Common myeloid progenitor, CD34-positive (primary cell): Measurements from ENCODE around the gene ABTB1.

Experiments used
- CTCF ChIA-PET: fragments of 350-600 bp; sonication (Branson Sonifier 250); formaldehyde crosslinking; loops from one replicate; lab custom pipeline; 2021; ENCODE audit warnings: antibody characterized with exemption; lab: Charles Lee
- POLR2A ChIA-PET: fragments of 350-600 bp; sonication (Branson Sonifier 250); formaldehyde crosslinking; loops from one replicate; lab custom pipeline; 2021; ENCODE audit warnings: antibody characterized with exemption; lab: Charles Lee
- DNase-seq, 3 donors: peaks; one replicate each; pipeline versions ENCODE4 v3.0.0 to v3.0.0-alpha.2; 2013
- H3K27ac ChIP-seq, 2 experiments: 1 replicate in 1 of 2; 2 replicates in 1 of 2; pipeline ENCODE4 v1.7.0; 2013; ENCODE audit warnings: inconsistent platforms in 2 of 2, low read length in 2 of 2, mild to moderate bottlenecking in 2 of 2, low read depth in 1 of 2, moderate library complexity in 1 of 2; ENCODE audit not compliant: severe bottlenecking in 2 of 2, insufficient read depth in 1 of 2, poor library complexity in 1 of 2
- H3K27me3 ChIP-seq, 5 experiments: replicated peaks in 2 of 5; 1 replicate in 3 of 5; 2 replicates in 2 of 5; pipeline versions ENCODE4 v1.6.1 to v1.7.0; 2013; ENCODE audit warnings: low read length in 4 of 5, mild to moderate bottlenecking in 2 of 5, moderate library complexity in 2 of 5, inconsistent platforms in 1 of 5; ENCODE audit not compliant: insufficient read depth in 5 of 5, control insufficient read depth in 4 of 5
- H3K36me3 ChIP-seq, 4 experiments: 1 replicate in 2 of 4; 2 replicates in 2 of 4; pipeline versions ENCODE4 v1.6.1 to v1.7.0; 2013; ENCODE audit warnings: low read length in 3 of 4, control low read depth in 1 of 4, mild to moderate bottlenecking in 1 of 4; ENCODE audit not compliant: control insufficient read depth in 4 of 4, insufficient read depth in 4 of 4
- H3K4me1 ChIP-seq, 4 experiments: 1 replicate in 3 of 4; 2 replicates in 1 of 4; pipeline versions ENCODE4 v1.6.1 to v1.7.1; 2013; ENCODE audit warnings: low read length in 3 of 4, mild to moderate bottlenecking in 3 of 4, control low read depth in 1 of 4, inconsistent platforms in 1 of 4, moderate library complexity in 1 of 4; ENCODE audit not compliant: control insufficient read depth in 4 of 4, insufficient read depth in 4 of 4; ENCODE audit errors: control extremely low read depth in 1 of 4
- H3K4me3 ChIP-seq, 7 experiments: 1 replicate in 4 of 7; 2 replicates in 3 of 7; pipeline versions ENCODE4 v1.5.1 to v1.7.0; 2013; ENCODE audit warnings: mild to moderate bottlenecking in 7 of 7, low read length in 6 of 7, moderate library complexity in 6 of 7, inconsistent platforms in 2 of 7, low read depth in 2 of 7, control low read depth in 1 of 7; ENCODE audit not compliant: insufficient read depth in 4 of 7, control insufficient read depth in 1 of 7; ENCODE audit errors: extremely low read depth in 1 of 7
- H3K9me3 ChIP-seq, 5 experiments: 1 replicate in 4 of 5; 2 replicates in 1 of 5; pipeline versions ENCODE4 v1.6.1 to v1.7.1; 2013; ENCODE audit warnings: low read length in 4 of 5, mild to moderate bottlenecking in 2 of 5, inconsistent platforms in 1 of 5, low read depth in 1 of 5, moderate library complexity in 1 of 5; ENCODE audit not compliant: control insufficient read depth in 4 of 5, insufficient read depth in 2 of 5; ENCODE audit errors: control extremely low read depth in 1 of 5
- WGBS: methylation state at CpG from one replicate; pipeline ENCODE4 v1.1.5; 2013; ENCODE audit not compliant: insufficient coverage; 5-methylcytosine and 5-hydroxymethylcytosine counted together

The ABTB1 gene

GRCh38 chr3:127656906-127657305, 15.8 kb upstream of the ABTB1 start:
- DNase-seq, result no peak
- ChIA-PET CTCF (interaction anchor here (0.9 to 2.3 kb wide), 3 partner anchors 10 to 40 kb away, joined by 3 to 8 read pairs (median 4); no protein-coding TSS in a partner anchor), POLR2A (no interaction called here)
- H3K27ac ChIP-seq, result no peak overlapping the region
- peaks cover 0 to 7% (median 4%) of the 10 kb centered on the region in 4 experiments for H3K36me3 ChIP-seq
- no peaks in the 10 kb centered on the region for H3K9me3 ChIP-seq
- WGBS, result 96% methylated on average over 7 of the region's 8 CpGs
- no peaks in the 10 kb centered on the region for H3K4me1 ChIP-seq
- H3K4me3 ChIP-seq, result no peak overlapping the region
- no peaks in the 10 kb centered on the region for H3K27me3 ChIP-seq

GRCh38 chr3:127658234-127658633, 14.5 kb upstream of the ABTB1 start:
- POLR2A ChIA-PET, result no interaction called here
- CTCF ChIA-PET, result interaction anchor here (1.5 kb wide), 1 partner anchor 175 kb away, joined by 3 read pairs; no protein-coding TSS in a partner anchor
- peaks cover 0 to 7% (median 5%) of the 10 kb centered on the region in 4 experiments for H3K36me3 ChIP-seq
- no peaks in the 10 kb centered on the region for H3K4me1 ChIP-seq
- H3K27me3 ChIP-seq, result no peaks in the 10 kb centered on the region
- H3K9me3 ChIP-seq, result no peaks in the 10 kb centered on the region
- H3K27ac ChIP-seq, result no peak overlapping the region
- no peak for DNase-seq
- H3K4me3 ChIP-seq, result no peak overlapping the region
- 100% methylated on average over 1 of the region's 1 CpG for WGBS

- WGBS, result 100% methylated on average over 6 of the region's 10 CpGs
- no peak overlapping the region for H3K27ac ChIP-seq
- H3K9me3 ChIP-seq, result no peaks in the 10 kb centered on the region
- H3K4me3 ChIP-seq, result no peak overlapping the region
- no peaks in the 10 kb centered on the region for H3K27me3 ChIP-seq
- no peak for DNase-seq
- no peaks in the 10 kb centered on the region for H3K4me1 ChIP-seq
- ChIA-PET CTCF (interaction anchor here (1.1 to 2.1 kb wide), 2 partner anchors 10 to 14 kb away, joined by 3 to 4 read pairs; no protein-coding TSS in a partner anchor), POLR2A (no interaction called here)
- H3K36me3 ChIP-seq, result peaks cover 0 to 7% (median 5%) of the 10 kb centered on the region in 4 experiments
Measured at GRCh38 chr3:127660621-127661251, 12.0 kb upstream of the ABTB1 start.

DNA sequence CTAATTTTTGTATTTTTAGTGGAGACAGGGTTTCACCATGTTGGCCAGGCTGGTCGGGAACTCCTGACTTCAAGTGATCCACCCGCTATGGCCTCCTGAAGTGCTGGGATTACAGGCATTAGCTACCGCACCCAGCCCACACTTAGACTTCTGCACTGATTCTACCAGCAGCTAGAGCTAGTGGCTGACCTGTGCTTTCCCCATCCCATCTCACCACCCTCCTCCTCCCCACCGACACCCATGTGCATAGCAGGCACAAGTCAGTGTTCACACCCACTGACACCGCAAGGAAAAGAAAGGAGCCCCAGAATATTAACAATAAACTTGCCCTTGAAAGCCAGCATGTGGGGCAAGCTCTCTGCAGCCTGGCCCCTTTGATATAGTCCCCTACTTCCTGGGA, 11.2 kb upstream of the ABTB1 start:
- ChIA-PET CTCF (interaction anchor here (1.1 to 2.1 kb wide), 5 partner anchors 9 to 170 kb away, joined by 3 to 9 read pairs (median 4); no protein-coding TSS in a partner anchor), POLR2A (no interaction called here)
- H3K4me1 ChIP-seq, result no peaks in the 10 kb centered on the region
- H3K27me3 ChIP-seq, result no peaks in the 10 kb centered on the region
- no peak overlapping the region for H3K4me3 ChIP-seq
- WGBS, result 94% methylated on average over 4 of the region's 5 CpGs
- no peaks in the 10 kb centered on the region for H3K9me3 ChIP-seq
- H3K27ac ChIP-seq, result no peak overlapping the region
- H3K36me3 ChIP-seq, result peaks cover 0 to 7% (median 5%) of the 10 kb centered on the region in 4 experiments
- no peak for DNase-seq

DNA sequence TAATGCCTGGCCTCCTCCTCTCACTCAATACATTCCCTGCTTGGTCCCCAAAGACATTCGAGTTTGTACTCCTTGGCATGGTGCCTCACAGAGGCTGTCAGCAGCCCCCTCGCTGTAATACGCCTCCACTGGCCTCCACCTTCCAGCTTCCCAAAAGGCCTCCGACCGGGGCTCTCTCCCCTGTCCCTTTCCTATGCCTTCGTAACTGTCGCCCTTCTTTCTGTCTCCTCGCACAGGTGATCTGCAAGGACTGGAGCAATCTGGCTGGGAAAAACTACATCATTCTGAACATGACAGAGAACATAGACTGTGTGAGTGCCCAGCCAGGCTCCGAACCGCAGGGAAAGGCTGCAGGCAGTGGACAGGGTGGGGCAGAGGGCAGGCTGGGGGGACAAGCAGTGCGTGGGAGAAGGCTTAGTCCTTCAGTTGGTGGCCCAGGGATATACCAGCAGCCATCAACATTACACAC, 10.7 kb upstream of the ABTB1 start:
- no peaks in the 10 kb centered on the region for H3K4me1 ChIP-seq
- no peaks in the 10 kb centered on the region for H3K27me3 ChIP-seq
- no peak overlapping the region for H3K27ac ChIP-seq
- no peak overlapping the region for H3K4me3 ChIP-seq
- H3K9me3 ChIP-seq, result no peaks in the 10 kb centered on the region
- no peak for DNase-seq
- ChIA-PET CTCF (interaction anchor here (0.8 to 2.1 kb wide), 5 partner anchors 10 to 170 kb away, joined by 3 to 9 read pairs (median 4); no protein-coding TSS in a partner anchor), POLR2A (no interaction called here)
- WGBS, result over 99% methylated on average over 11 of the region's 11 CpGs
- peaks cover 0 to 7% (median 5%) of the 10 kb centered on the region in 4 experiments for H3K36me3 ChIP-seq

- Histone ChIP-seq H3K4me1 (no peaks in the 10 kb centered on the region), H3K27me3 (no peaks in the 10 kb centered on the region), H3K9me3 (no peaks in the 10 kb centered on the region), H3K4me3 (no peak overlapping the region), H3K36me3 (peaks cover 0 to 7% (median 5%) of the 10 kb centered on the region in 4 experiments), H3K27ac (no peak overlapping the region)
- POLR2A ChIA-PET, result no interaction called here
- 95% methylated on average over 3 of the region's 5 CpGs for WGBS
- CTCF ChIA-PET, result interaction anchor here (1.7 to 2.1 kb wide), 3 partner anchors 11 to 169 kb away, joined by 4 to 9 read pairs (median 7); no protein-coding TSS in a partner anchor
- DNase-seq, result no peak
Measured at GRCh38 chr3:127663151-127663550, 9.6 kb upstream of the ABTB1 start.

DNA sequence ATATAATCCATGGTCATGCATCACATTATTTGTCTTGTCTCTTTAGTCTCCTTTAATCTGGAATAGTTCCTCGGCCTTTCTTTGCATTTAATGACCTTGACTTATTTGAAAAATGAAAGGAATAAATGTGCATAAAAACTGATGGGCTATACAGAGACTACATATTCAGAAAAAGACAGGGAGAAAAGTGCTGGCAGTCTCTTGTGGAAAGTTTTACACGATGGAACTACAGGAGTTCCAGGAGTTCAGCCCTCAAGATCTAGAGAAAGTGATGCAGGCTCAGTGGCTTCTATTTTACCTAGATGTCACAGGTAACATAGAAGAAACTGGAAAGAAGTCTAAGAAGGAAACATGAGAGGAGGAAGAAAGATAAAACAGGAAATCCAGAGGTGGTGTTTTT, 7.6 kb upstream of the ABTB1 start:
- Histone ChIP-seq H3K27me3 (no peaks in the 10 kb centered on the region), H3K4me3 (no peak overlapping the region), H3K9me3 (no peaks in the 10 kb centered on the region), H3K27ac (no peak overlapping the region), H3K36me3 (peaks cover 0 to 7% (median 5%) of the 10 kb centered on the region in 4 experiments), H3K4me1 (no peaks in the 10 kb centered on the region)
- POLR2A ChIA-PET, result no interaction called here
- CTCF ChIA-PET, result interaction anchor here (0.8 to 1.3 kb wide), 2 partner anchors 12 to 18 kb away, joined by 3 to 5 read pairs; no protein-coding TSS in a partner anchor
- DNase-seq, result no peak
- 86% methylated on average over 1 of the region's 2 CpGs for WGBS
